Loucy (cell line): Measurements from ENCODE around the gene BTAF1.

Experiments
- H2AFZ ChIP-seq: fragments of 200-600 bp; sonication (generic); 2 replicates; pipeline ENCODE4 v1.6.0; 2016; ENCODE audit warnings: antibody characterized with exemption, mild to moderate bottlenecking, low read length, moderate library complexity
- H3F3A ChIP-seq: fragments of 200-600 bp; 2 replicates; pipeline ENCODE4 v1.6.0; 2016; ENCODE audit warnings: antibody characterized with exemption, low read depth, mild to moderate bottlenecking
- H3K27me3 ChIP-seq: fragments of 200-600 bp; sonication (generic); 2 replicates; pipeline ENCODE4 v1.6.1; 2014; ENCODE audit warnings: low read length, mild to moderate bottlenecking; ENCODE audit not compliant: insufficient read depth, poor library complexity, severe bottlenecking
- H3K36me3 ChIP-seq: fragments of 200-600 bp; sonication (generic); 2 replicates; pipeline ENCODE4 v1.6.1; 2016; ENCODE audit warnings: low read length; ENCODE audit not compliant: insufficient read depth
- H3K4me1 ChIP-seq: fragments of 200-600 bp; sonication (generic); 2 replicates; pipeline ENCODE4 v1.5.1; 2014; ENCODE audit warnings: low read length, mild to moderate bottlenecking; ENCODE audit not compliant: insufficient read depth, poor library complexity, severe bottlenecking
- H3K4me2 ChIP-seq: fragments of 200-600 bp; sonication (generic); 2 replicates; pipeline ENCODE4 v1.6.0; 2014; ENCODE audit warnings: antibody characterized with exemption, low read length, low read depth, mild to moderate bottlenecking; ENCODE audit not compliant: poor library complexity, severe bottlenecking
- H3K4me3 ChIP-seq: fragments of 200-600 bp; sonication (generic); 2 replicates; pipeline ENCODE4 v1.5.1; 2014; ENCODE audit warnings: low read length, mild to moderate bottlenecking, mixed read lengths; ENCODE audit not compliant: poor library complexity, severe bottlenecking
- H3K79me2 ChIP-seq: fragments of 200-600 bp; sonication (generic); 2 replicates; pipeline ENCODE4 v1.6.1; 2014; ENCODE audit warnings: low read length; ENCODE audit not compliant: insufficient read depth
- H3K9ac ChIP-seq: fragments of 200-600 bp; sonication (generic); 2 replicates; pipeline ENCODE4 v1.6.0; 2014; ENCODE audit warnings: mild to moderate bottlenecking, low read depth, low read length, moderate library complexity; ENCODE audit not compliant: poor library complexity, severe bottlenecking
- H3K9me2 ChIP-seq: fragments of 200-600 bp; sonication (generic); replicated peaks from 2 replicates; pipeline ENCODE4 v1.6.1; 2016; ENCODE audit warnings: low read depth, low read length, mixed read lengths
- H3K9me3 ChIP-seq: fragments of 200-600 bp; sonication (generic); 2 replicates; pipeline ENCODE4 v1.6.1; 2014; ENCODE audit warnings: mild to moderate bottlenecking, antibody characterized with exemption, low read length, low read depth; ENCODE audit not compliant: insufficient read depth
- H4K20me1 ChIP-seq: fragments of 200-600 bp; sonication (generic); 2 replicates; pipeline ENCODE4 v1.6.0; 2014; ENCODE audit warnings: antibody characterized with exemption, low read length, mild to moderate bottlenecking; ENCODE audit not compliant: insufficient read depth, poor library complexity, severe bottlenecking
- CTCF ChIP-seq: fragments of 200-600 bp; sonication (generic); conservative IDR thresholded peaks from 2 replicates; pipeline ENCODE4 v1.5.1; 2014; ENCODE audit warnings: mild to moderate bottlenecking, antibody characterized with exemption, low read length
- EZH2phosphoT487 ChIP-seq: fragments of 200-600 bp; IDR thresholded peaks from 2 replicates; pipeline ENCODE4 v1.6.1; 2018; ENCODE audit warnings: antibody characterized with exemption, mild to moderate bottlenecking, moderate library complexity, borderline replicate concordance

Gene BTAF1

GRCh38 chr10:92076722-92077121, 153.2 kb downstream of the BTAF1 start:
- TF ChIP-seq EZH2phosphoT487: no peak
- no peak for TF ChIP-seq CTCF

GRCh38 chr10:92079003-92079402, 155.4 kb downstream of the BTAF1 start:
- TF ChIP-seq CTCF: no peak
- TF ChIP-seq EZH2phosphoT487: no peak
- H3K9ac ChIP-seq: no peak overlapping the region
- H3K4me3 ChIP-seq: no peak overlapping the region
- no peaks in the 10 kb centered on the region for H3K9me2 ChIP-seq
- no peak overlapping the region for H2AFZ ChIP-seq
- no peaks in the 10 kb centered on the region for H3K27me3 ChIP-seq
- H3K4me2 ChIP-seq: no peak overlapping the region
- H4K20me1 ChIP-seq: no peaks in the 10 kb centered on the region
- no peaks in the 10 kb centered on the region for H3F3A ChIP-seq
- peaks cover 7% of the 10 kb centered on the region; the same call in 1 of the 2 replicates for H3K36me3 ChIP-seq
- H3K79me2 ChIP-seq: no peaks in the 10 kb centered on the region
- no peaks in the 10 kb centered on the region for H3K4me1 ChIP-seq
- no peaks in the 10 kb centered on the region for H3K9me3 ChIP-seq

More at GRCh38 chr10:92076722-92077121, 153.2 kb downstream of the BTAF1 start:
- no peak overlapping the region for H2AFZ ChIP-seq
- H3K9ac ChIP-seq: no peak overlapping the region
- no peaks in the 10 kb centered on the region for H3K4me1 ChIP-seq
- no peak overlapping the region for H3K4me2 ChIP-seq
- H3K27me3 ChIP-seq: no peaks in the 10 kb centered on the region
- no peaks in the 10 kb centered on the region for H3K9me3 ChIP-seq
- no peaks in the 10 kb centered on the region for H3K9me2 ChIP-seq
- H3K36me3 ChIP-seq: peaks cover 7% of the 10 kb centered on the region; the same call in 1 of the 2 replicates
- H3K79me2 ChIP-seq: no peaks in the 10 kb centered on the region
- no peaks in the 10 kb centered on the region for H4K20me1 ChIP-seq
- H3F3A ChIP-seq: no peaks in the 10 kb centered on the region
- H3K4me3 ChIP-seq: no peak overlapping the region
